Gastrocnemius medialis (tissue), 4 donors: ENCODE measurements around the gene XPO4. TPM values are rescaled to one million over a fixed set of nuclear protein-coding genes. Genes with fewer than 3 reads are reported as not detected.

ENCODE experiments used
- ATAC-seq, 2 donors: fragments of 150-250 bp; one replicate each; pipeline ENCODE4 v1.9.1; 2016
- DNase-seq, 2 donors: peaks; one replicate each; pipeline ENCODE4 v3.0.0-alpha.2; 2019
- H3K27ac ChIP-seq, 4 donors: fragments of 200-600 bp; sonication (generic); 1 replicate in 1 of 4; 2 replicates in 3 of 4; pipeline ENCODE4 v1.5.1; 2016 to 2018; ENCODE audit warnings: mild to moderate bottlenecking in 2 of 4, moderate library complexity in 1 of 4
- H3K27me3 ChIP-seq, 3 donors: fragments of 200-600 bp; sonication (generic) in 2 of 3; 1 replicate in 1 of 3; 2 replicates in 2 of 3; pipeline versions ENCODE4 v1.5.1 to v1.6.0; 2016 to 2019; ENCODE audit warnings: mild to moderate bottlenecking in 1 of 3, moderate library complexity in 1 of 3
- H3K36me3 ChIP-seq, 2 donors: fragments of 200-600 bp; sonication (generic) in 1 of 2; one replicate each; pipeline ENCODE4 v1.5.1; 2017 to 2018
- H3K4me1 ChIP-seq, 2 donors: fragments of 200-600 bp; sonication (generic) in 1 of 2; one replicate each; pipeline ENCODE4 v1.5.1; 2016 to 2017; ENCODE audit warnings: mild to moderate bottlenecking in 2 of 2
- H3K4me3 ChIP-seq, 4 donors: fragments of 200-600 bp; sonication (generic) in 3 of 4; 1 replicate in 1 of 4; 2 replicates in 3 of 4; pipeline ENCODE4 v1.5.1; 2016 to 2019; ENCODE audit warnings: mild to moderate bottlenecking in 2 of 4
- H3K9me3 ChIP-seq, 3 donors: fragments of 200-600 bp; sonication (generic) in 2 of 3; 1 replicate in 1 of 3; 2 replicates in 2 of 3; pipeline ENCODE4 v1.5.1; 2016 to 2019
- CTCF ChIP-seq, 5 experiments: fragments of 450-650 bp in 3 of 5; fragments of 200-600 bp in 2 of 5; sonication (generic) in 2 of 5; IDR thresholded peaks in 4 of 5; conservative IDR thresholded peaks in 1 of 5; 1 replicate in 4 of 5; 2 replicates in 1 of 5; pipeline ENCODE4 v1.5.1; 2016 to 2019; ENCODE audit warnings: antibody characterized with exemption in 5 of 5, mild to moderate bottlenecking in 3 of 5, moderate library complexity in 3 of 5
- POLR2A ChIP-seq, 2 donors: fragments of 450-650 bp; IDR thresholded peaks; one replicate each; pipeline ENCODE4 v1.6.1; 2017; ENCODE audit warnings: antibody characterized with exemption in 2 of 2, mild to moderate bottlenecking in 2 of 2, moderate library complexity in 2 of 2
- in situ Hi-C, 4 donors: fragments of 200-750 bp; cut with MboI; loops; one replicate each; pipeline versions ENCODE4 v1.15.0 to v1.8.0; 2017; ENCODE audit warnings: low sequenced_read_pairs in 4 of 4
- intact Hi-C: fragments of 100-400 bp; cut with DNase I; formaldehyde crosslinking; loops from one replicate; pipeline ENCODE4 v1.15.1; 2023; ENCODE audit warnings: low total_unique reads
- total RNA-seq, 4 donors: library from RNA; depleted of rRNA; stranded (reverse); fragments of >200 nt; gene quantifications; one replicate each; pipeline versions ENCODE4 v1.1.0 to v1.2.3, GENCODE V29; 2016

The XPO4 gene
- total RNA-seq, 4 donors from 2014 or later = 10.0 to 18.7 (median 14.7) TPM

- ATAC-seq (peak; percentile 55 to 60), DNase-seq (no peak)
- Histone ChIP-seq H3K9me3 (no peaks in the 10 kb centered on the region), H3K4me3 (peak overlapping the region in 2 of 4 donors; percentile 6 to 7), H3K4me1 (peaks cover 76 to 79% of the 10 kb centered on the region in 2 donors), H3K36me3 (no peaks in the 10 kb centered on the region), H3K27me3 (no peaks in the 10 kb centered on the region), H3K27ac (peak overlapping the region; percentile 87 to 93 (median 88))
- intact Hi-C loops = loop anchor here (5.0 to 10.0 kb wide), 3 partner anchors 77 to 328 kb away; partner anchors contain the start of genes LATS2 and XPO4
- TF ChIP-seq POLR2A (IDR thresholded peaks at IDR 0.05) (no peak), CTCF (IDR thresholded peaks at IDR 0.05 in 4 of 5, conservative IDR thresholded peaks at IDR 0.05 in 1 of 5) (no peak)
- in situ Hi-C loops = loop anchor here (5.0 to 10.0 kb wide), 3 partner anchors 108 to 331 kb away; no protein-coding TSS in a partner anchor
Observed at GRCh38 chr13:20825477-20825875, 77.1 kb downstream of the XPO4 start.

- no peaks in the 10 kb centered on the region for H3K36me3 ChIP-seq
- peak; percentile 90 to 94 for ATAC-seq
- intact Hi-C loops = loop anchor here (5.0 to 10.0 kb wide), 3 partner anchors 77 to 328 kb away; partner anchors contain the start of genes LATS2 and XPO4
- DNase-seq = peak; percentile 58 to 66
- no peaks in the 10 kb centered on the region for H3K27me3 ChIP-seq
- in situ Hi-C loops = loop anchor here (5.0 to 10.0 kb wide), 3 partner anchors 108 to 330 kb away; no protein-coding TSS in a partner anchor
- peak overlapping the region; percentile 87 to 93 (median 88) for H3K27ac ChIP-seq
- H3K4me1 ChIP-seq = peaks cover 74 to 76% of the 10 kb centered on the region in 2 donors
- H3K9me3 ChIP-seq = no peaks in the 10 kb centered on the region
- TF ChIP-seq POLR2A (IDR thresholded peaks at IDR 0.05) (peak in 1 of 2 donors; percentile 17), CTCF (IDR thresholded peaks at IDR 0.05 in 4 of 5, conservative IDR thresholded peaks at IDR 0.05 in 1 of 5) (no peak)
- peak overlapping the region in 3 of 4 donors; percentile 7 to 17 (median 11) for H3K4me3 ChIP-seq
Observed at GRCh38 chr13:20824762-20825476, 77.6 kb downstream of the XPO4 start.

GRCh38 chr13:20823071-20823470, 79.5 kb downstream of the XPO4 start:
- H3K4me1 ChIP-seq = peaks cover 61 to 67% of the 10 kb centered on the region in 2 donors
- peak overlapping the region; percentile 87 to 93 (median 88) for H3K27ac ChIP-seq
- intact Hi-C loops = loop anchor here (10.0 kb wide), 1 partner anchor 242 kb away; the partner anchor contains the start of gene LATS2
- ATAC-seq (no peak), DNase-seq (no peak)
- H3K9me3 ChIP-seq = no peaks in the 10 kb centered on the region
- no peaks in the 10 kb centered on the region for H3K27me3 ChIP-seq
- H3K4me3 ChIP-seq = no peak overlapping the region
- TF ChIP-seq POLR2A (IDR thresholded peaks at IDR 0.05) = no peak
- no peak for TF ChIP-seq CTCF (IDR thresholded peaks at IDR 0.05 in 4 of 5, conservative IDR thresholded peaks at IDR 0.05 in 1 of 5)
- H3K36me3 ChIP-seq = no peaks in the 10 kb centered on the region
- in situ Hi-C loops = loop anchor here in 1 of 4 donors (10.0 kb wide), 1 partner anchor 328 kb away; no protein-coding TSS in a partner anchor

- H3K27me3 ChIP-seq = no peaks in the 10 kb centered on the region
- intact Hi-C loops = loop anchor here (10.0 kb wide), 1 partner anchor 242 kb away; the partner anchor contains the start of gene LATS2
- no peaks in the 10 kb centered on the region for H3K36me3 ChIP-seq
- H3K4me3 ChIP-seq = peak overlapping the region in 1 of 4 donors; percentile 25
- no peak for DNase-seq
- ATAC-seq = peak in 1 of 2 donors; percentile 49
- peak overlapping the region; percentile 87 to 93 (median 88) for H3K27ac ChIP-seq
- in situ Hi-C loops = loop anchor here in 1 of 4 donors (10.0 kb wide), 1 partner anchor 328 kb away; no protein-coding TSS in a partner anchor
- peaks cover 62 to 63% of the 10 kb centered on the region in 2 donors for H3K4me1 ChIP-seq
- no peaks in the 10 kb centered on the region for H3K9me3 ChIP-seq
- no peak for TF ChIP-seq POLR2A (IDR thresholded peaks at IDR 0.05)
- no peak for TF ChIP-seq CTCF (IDR thresholded peaks at IDR 0.05 in 4 of 5, conservative IDR thresholded peaks at IDR 0.05 in 1 of 5)
Observed at GRCh38 chr13:20822406-20822805, 80.1 kb downstream of the XPO4 start.
